ENCODE measurements around the gene THSD7A. TPM values are rescaled to one million over a fixed set of nuclear protein-coding genes. Genes with fewer than 3 reads are reported as not detected.

Gene THSD7A
- polyA plus RNA-seq, 1 donor (not counting 4 experiments of a cell fraction or from before 2014, with no cell fraction given) = not detected

DNA sequence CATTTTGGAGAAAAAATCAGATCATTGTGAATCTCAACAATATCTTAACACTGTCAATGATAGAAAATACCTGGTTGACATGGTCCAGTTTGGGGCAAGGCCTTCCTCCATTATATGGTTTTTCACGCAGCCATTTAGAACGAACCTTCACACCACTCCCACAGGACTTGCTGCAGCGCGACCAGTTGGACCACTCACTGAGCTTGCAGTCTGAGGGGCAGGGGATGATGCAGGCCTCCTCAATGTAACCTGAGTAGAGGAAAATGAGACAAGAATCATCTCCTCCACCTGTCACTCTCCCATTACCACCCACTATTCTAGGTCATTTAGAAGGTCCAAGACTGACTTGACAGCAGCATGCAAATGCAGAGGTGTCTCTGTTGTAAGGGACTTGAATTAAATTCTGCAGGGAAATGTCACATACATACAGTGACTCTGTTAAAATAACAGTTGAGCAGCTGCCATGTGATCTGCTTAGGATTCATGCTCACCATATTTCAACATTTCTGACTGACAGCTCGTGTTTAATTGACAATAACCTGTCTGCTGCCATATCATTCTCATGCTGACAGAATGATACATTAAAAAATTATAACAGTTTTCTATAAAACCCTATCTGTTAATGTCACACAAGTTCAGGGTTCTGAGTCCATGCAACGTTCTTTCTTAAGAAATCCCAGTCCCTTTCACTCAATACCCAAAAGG, 403.0 kb downstream of the THSD7A start:
- Histone ChIP-seq H3K4me3 (ENCODE audit: control insufficient read depth in 2 of 3, extremely low read depth in 1 of 3, insufficient read depth in 2 of 3, low read depth in 1 of 3, low read length in 3 of 3) (no peak overlapping the region), H3K9me3 (ENCODE audit: control insufficient read depth, low read depth, low read length) (no peaks in the 10 kb centered on the region), H3K79me2 (ENCODE audit: control insufficient read depth, insufficient read depth, low read length) (no peaks in the 10 kb centered on the region), H3K27ac (ENCODE audit: control insufficient read depth, insufficient read depth, low read length) (no peak overlapping the region), H3K4me1 (ENCODE audit: control insufficient read depth, extremely low read depth, insufficient read depth, low read length) (no peaks in the 10 kb centered on the region), H4K20me1 (ENCODE audit: control insufficient read depth, extremely low read depth, insufficient read depth, low read length) (no peaks in the 10 kb centered on the region), H3K9ac (ENCODE audit: control insufficient read depth, extremely low read depth, insufficient read depth, low read length) (no peak overlapping the region), H3K36me3 (ENCODE audit: control insufficient read depth in 2 of 2, extremely low read depth in 1 of 2, insufficient read depth in 2 of 2, low read length in 2 of 2) (no peaks in the 10 kb centered on the region), H3K4me2 (ENCODE audit: control insufficient read depth, extremely low read depth, insufficient read depth, low read depth, low read length) (no peak overlapping the region), H2AFZ (ENCODE audit: control insufficient read depth, low read length) (no peak overlapping the region), H3K27me3 (ENCODE audit: control insufficient read depth, extremely low read depth, insufficient read depth, low read length) (no peaks in the 10 kb centered on the region), H3K9me1 (ENCODE audit: control insufficient read depth, extremely low read depth, insufficient read depth, low read length) (no peaks in the 10 kb centered on the region)
- dilution Hi-C loops (cut with MboI; ENCODE audit: extremely low pct_ligation_motif_present, low sequenced_read_pairs) = no loop called here
- FAIRE-seq = no peak
- TF ChIP-seq, protein P1, sequence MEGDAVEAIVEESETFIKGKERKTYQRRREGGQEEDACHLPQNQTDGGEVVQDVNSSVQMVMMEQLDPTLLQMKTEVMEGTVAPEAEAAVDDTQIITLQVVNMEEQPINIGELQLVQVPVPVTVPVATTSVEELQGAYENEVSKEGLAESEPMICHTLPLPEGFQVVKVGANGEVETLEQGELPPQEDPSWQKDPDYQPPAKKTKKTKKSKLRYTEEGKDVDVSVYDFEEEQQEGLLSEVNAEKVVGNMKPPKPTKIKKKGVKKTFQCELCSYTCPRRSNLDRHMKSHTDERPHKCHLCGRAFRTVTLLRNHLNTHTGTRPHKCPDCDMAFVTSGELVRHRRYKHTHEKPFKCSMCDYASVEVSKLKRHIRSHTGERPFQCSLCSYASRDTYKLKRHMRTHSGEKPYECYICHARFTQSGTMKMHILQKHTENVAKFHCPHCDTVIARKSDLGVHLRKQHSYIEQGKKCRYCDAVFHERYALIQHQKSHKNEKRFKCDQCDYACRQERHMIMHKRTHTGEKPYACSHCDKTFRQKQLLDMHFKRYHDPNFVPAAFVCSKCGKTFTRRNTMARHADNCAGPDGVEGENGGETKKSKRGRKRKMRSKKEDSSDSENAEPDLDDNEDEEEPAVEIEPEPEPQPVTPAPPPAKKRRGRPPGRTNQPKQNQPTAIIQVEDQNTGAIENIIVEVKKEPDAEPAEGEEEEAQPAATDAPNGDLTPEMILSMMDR (optimal IDR thresholded peaks at IDR 0.05 in 1 of 3, IDR thresholded peaks at IDR 0.05 in 1 of 3, conservative IDR thresholded peaks at IDR 0.05 in 1 of 3; ENCODE audit: extremely low read depth in 1 of 3, insufficient read depth in 2 of 3, low read length in 3 of 3) = no peak
- TF ChIP-seq EZH2 (IDR thresholded peaks at IDR 0.05; ENCODE audit: low read length) = no peak
- no peak for DNase-seq (ENCODE audit: low read depth, low spot score)

DNA sequence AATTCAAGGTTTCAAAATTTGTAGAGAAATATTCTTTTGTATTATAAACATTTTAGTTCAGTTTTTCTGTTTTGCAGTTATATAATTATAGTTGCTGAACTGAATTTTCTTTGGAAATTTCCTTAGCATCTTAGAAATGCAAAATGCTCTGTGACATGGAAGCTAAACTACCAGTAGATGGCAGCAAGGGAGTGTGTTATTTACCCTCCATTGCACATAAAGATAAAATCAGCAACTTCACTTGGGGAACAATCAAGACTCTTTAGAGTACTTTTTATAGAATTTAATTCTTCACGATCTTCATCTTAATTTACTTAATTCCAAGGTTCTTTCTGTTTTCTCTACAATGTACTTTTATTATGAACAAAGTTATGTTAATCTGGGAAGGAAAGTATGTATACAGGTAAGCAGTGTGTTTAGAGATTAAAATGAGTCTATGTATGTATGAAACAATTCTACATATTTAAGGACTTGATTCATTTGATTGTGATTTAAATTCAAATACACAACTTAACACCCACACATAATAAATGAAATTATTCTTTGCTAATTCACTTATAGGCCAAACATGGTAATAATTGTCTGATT, 404.2 kb downstream of the THSD7A start:
- no peak overlapping the region for H3K27ac ChIP-seq (ENCODE audit: control insufficient read depth, insufficient read depth, low read length)
- TF ChIP-seq EZH2 (IDR thresholded peaks at IDR 0.05; ENCODE audit: low read length) = no peak
- TF ChIP-seq, protein P1 (optimal IDR thresholded peaks at IDR 0.05 in 1 of 3, IDR thresholded peaks at IDR 0.05 in 1 of 3, conservative IDR thresholded peaks at IDR 0.05 in 1 of 3; ENCODE audit: extremely low read depth in 1 of 3, insufficient read depth in 2 of 3, low read length in 3 of 3) = peak in 2 of 3 experiments; percentile 31 to 55
- no peaks in the 10 kb centered on the region for H3K4me1 ChIP-seq (ENCODE audit: control insufficient read depth, extremely low read depth, insufficient read depth, low read length)
- no peaks in the 10 kb centered on the region for H3K9me1 ChIP-seq (ENCODE audit: control insufficient read depth, extremely low read depth, insufficient read depth, low read length)
- H3K4me2 ChIP-seq (ENCODE audit: control insufficient read depth, extremely low read depth, insufficient read depth, low read depth, low read length) = no peak overlapping the region
- no peak for FAIRE-seq
- H2AFZ ChIP-seq (ENCODE audit: control insufficient read depth, low read length) = no peak overlapping the region
- H3K9me3 ChIP-seq (ENCODE audit: control insufficient read depth, low read depth, low read length) = no peaks in the 10 kb centered on the region
- H3K27me3 ChIP-seq (ENCODE audit: control insufficient read depth, extremely low read depth, insufficient read depth, low read length) = no peaks in the 10 kb centered on the region
- no peaks in the 10 kb centered on the region for H4K20me1 ChIP-seq (ENCODE audit: control insufficient read depth, extremely low read depth, insufficient read depth, low read length)
- no peaks in the 10 kb centered on the region for H3K36me3 ChIP-seq (ENCODE audit: control insufficient read depth in 2 of 2, extremely low read depth in 1 of 2, insufficient read depth in 2 of 2, low read length in 2 of 2)
- no peaks in the 10 kb centered on the region for H3K79me2 ChIP-seq (ENCODE audit: control insufficient read depth, insufficient read depth, low read length)
- H3K9ac ChIP-seq (ENCODE audit: control insufficient read depth, extremely low read depth, insufficient read depth, low read length) = no peak overlapping the region
- dilution Hi-C loops (cut with MboI; ENCODE audit: extremely low pct_ligation_motif_present, low sequenced_read_pairs) = no loop called here
- no peak for DNase-seq (ENCODE audit: low read depth, low spot score)
- H3K4me3 ChIP-seq (ENCODE audit: control insufficient read depth in 2 of 3, extremely low read depth in 1 of 3, insufficient read depth in 2 of 3, low read depth in 1 of 3, low read length in 3 of 3) = no peak overlapping the region

Measured in keratinocyte (primary cell).